GM19099 (cell line): ENCODE results near the gene RPS10.

ENCODE experiments used
- POLR2A ChIP-seq: IDR thresholded peaks from 3 replicates; pipeline ENCODE4 v1.6.1; 2011; ENCODE audit warnings: low read depth; ENCODE audit not compliant: insufficient read length; ENCODE audit errors: extremely low read depth

Gene RPS10

DNA sequence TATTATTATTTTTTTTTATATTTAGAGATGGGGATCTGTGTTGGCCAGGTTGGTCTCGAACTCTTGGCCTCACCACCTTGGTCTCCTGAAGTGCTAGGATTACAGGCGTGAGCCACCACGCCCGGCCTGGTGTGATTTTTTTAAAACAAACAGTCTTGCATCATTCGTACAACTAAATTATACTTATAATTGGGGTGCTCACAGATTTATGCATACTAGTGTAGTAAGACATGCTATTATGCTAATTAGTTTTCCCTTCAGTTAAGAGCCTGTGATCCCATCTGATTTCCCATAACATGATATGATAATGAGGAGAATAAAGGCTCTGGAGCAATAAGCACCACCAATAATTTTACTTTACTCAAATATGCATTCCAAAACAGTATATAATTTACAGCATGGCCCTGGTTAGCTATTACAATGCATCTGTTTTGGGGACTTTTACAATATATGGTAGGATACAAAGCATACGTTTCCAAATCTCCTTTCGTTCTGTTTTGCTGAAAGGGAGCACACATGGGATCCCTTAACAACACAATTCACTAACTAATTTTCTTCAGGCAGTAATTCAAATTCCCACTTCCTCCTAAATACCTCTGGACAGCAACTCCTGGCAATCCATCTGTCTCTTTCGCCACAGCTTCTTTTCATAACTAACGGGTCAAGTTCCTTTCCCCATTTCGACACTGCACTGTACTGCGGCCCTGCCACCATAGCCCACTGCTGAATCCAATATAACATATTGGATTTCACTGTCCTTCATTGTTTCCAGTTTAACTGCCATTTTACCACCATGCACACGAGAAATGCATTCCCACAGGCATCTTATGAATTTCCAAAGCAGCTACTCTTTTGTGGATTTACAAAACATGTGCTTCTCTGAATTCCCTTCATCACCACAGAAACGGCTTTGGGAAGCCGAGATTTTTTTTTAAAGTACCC, 35.1 kb downstream of the RPS10 start:
- TF ChIP-seq POLR2A: no peak

DNA sequence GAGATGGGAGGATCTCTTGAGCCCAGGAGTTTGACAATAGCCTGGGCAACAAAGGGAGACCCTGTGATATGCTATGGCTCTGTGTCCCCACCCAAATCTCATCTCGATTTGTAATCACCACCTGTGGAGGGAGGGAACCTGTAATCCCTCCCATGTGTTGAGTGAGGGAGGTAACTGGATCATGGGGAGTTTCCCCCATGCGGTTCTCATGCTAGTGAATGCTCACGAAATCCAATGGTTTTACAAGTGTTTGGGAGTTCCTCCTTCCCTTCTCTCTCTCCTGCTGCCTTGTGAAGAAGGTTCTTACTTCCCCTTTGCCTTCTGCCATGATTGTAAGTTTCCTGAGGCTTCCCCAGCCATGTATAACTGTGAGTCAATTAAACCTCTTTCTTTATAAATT, 36.8 kb downstream of the RPS10 start:
- no peak for TF ChIP-seq POLR2A

DNA sequence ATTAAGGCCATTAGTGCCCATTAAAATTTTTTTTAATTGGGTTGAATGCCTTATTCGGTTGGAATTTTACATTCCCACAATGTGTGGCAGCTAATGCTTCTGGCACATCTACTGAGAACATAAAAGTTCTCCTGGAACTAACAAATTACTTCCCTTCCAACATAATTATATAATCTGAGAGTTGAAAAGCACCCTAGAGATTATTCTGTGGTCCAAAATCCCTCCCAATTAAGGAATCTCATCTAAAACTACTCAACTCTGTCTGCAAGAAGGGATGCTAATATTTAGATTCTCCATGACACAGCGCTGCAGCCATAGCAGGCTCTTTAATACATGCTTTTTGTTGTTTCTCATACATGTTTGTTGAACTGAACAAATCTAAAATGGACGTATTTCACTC, 37.4 kb downstream of the RPS10 start:
- TF ChIP-seq POLR2A: no peak

DNA sequence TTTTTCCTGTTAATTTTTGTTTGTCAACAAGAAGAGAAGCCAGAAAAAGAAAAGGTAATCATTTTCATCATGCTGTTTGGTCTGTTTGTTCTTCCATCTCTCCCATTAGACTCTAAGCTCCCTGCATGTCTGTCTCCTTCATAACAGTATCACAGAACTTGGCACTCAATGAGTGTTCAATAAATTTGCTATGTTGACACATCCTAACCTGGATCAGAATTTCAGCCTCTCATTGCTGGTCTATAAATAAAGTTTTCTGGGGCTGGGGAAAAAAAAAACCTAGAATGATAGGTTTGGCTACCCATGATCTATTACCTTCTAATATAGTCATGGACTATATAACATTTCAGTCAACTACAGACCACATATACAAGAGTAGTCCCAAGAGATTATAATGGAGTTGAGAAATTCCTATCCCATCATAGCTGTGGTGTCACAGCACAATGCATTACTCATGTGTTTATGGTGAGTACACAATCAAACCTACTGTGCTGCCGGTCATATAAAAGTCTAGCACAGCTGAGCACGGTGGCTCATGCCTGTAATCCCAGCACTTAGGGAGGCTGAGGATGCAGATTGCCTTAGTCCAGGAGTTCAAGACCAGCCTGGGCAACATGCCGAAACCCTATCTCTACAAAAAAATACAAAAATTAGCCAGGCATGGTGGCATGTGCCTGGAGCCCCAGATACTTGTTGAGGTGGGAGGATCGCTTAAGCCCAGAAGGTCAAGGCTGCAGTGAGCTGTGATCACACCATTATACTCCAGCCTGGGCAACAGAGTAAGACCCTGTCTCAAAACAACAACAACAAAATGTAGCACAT, 39.3 kb downstream of the RPS10 start:
- TF ChIP-seq POLR2A: no peak

DNA sequence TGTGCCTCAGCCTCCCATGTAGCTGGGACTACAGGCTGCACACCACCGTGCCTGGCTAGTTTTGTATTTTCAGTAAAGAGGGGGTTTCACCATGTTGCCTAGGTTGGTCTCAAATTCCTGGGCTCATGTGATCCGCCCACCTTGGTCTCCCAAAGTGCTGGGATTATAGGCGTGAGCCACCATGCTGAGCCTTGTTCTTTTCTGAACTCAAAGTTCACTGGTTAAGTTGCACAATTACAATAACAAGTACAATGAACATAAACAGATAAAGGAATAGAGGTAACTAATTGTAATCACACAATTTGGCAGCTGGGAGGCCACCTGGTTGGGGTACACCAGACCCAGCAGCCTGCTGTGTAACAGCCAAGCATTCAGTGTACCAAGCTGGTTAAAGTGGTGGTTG, 40.1 kb downstream of the RPS10 start:
- TF ChIP-seq POLR2A: no peak

DNA sequence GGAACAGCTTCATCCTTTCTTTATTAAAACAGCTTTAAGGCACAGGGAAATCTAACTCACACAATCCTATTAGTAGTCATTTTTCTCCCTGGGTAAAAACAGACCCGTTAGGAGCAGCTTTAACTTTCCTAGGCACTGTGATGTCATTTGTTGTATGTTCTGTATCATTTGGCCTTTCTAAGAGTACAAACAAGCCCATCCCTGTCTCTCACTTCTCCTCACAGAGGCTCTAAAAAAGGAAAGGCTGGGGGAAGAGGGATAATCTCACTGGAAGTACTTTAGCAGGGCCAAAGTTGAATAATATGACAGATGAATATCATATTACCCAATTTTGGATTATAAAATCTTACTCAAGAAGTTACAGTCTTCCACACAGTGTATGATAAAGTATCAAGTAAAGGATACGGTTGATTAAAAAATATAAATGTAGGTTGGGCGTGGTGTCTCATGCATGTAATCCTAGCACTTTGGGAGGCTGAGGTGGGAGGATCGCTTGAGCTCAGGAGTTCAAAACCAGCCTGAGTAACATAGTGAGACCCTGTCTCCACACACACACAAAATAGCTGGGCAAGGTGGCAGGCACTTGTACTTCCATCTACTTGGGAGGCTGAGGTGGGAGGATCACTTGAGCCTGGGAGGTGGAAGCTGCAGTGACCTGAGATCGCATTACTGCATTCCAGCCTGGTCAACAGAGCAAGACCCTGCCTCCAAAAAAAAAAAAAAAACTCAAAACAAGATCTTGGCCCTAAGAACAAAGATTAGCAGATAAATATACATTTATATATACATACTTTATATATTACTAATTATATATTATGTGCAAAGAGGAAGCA, 41.3 kb downstream of the RPS10 start:
- TF ChIP-seq POLR2A: no peak

DNA sequence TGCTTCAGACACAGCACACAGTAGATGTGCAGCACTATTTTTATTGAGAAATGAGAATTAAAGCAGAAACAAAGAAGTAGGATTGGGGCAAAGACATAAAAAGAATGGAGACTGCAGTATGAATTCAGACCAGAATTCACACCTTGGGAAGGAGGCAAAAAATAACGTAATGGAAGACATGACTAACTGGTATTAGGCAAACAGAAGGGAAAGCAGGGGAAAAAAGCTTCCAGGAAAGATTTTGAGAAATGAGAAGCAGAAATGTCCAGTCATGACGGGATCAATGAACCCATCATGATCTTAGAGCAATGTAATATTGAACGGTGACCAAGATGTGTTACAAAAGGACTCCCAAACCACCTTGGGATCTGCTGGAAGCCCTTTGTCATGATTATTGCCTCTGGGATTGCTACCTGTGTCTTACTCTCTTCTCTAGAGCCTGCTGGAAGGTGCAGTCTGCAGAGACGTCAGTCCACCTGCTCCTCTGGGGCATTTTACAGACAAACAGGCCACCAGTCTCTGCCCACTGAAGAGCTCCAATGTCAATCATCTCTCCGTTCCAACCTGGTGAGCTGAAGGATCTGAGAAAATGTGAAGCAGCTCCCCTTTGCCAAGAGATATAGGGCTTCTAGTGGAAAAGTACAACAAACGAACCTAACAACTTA, 42.1 kb downstream of the RPS10 start:
- TF ChIP-seq POLR2A: no peak

DNA sequence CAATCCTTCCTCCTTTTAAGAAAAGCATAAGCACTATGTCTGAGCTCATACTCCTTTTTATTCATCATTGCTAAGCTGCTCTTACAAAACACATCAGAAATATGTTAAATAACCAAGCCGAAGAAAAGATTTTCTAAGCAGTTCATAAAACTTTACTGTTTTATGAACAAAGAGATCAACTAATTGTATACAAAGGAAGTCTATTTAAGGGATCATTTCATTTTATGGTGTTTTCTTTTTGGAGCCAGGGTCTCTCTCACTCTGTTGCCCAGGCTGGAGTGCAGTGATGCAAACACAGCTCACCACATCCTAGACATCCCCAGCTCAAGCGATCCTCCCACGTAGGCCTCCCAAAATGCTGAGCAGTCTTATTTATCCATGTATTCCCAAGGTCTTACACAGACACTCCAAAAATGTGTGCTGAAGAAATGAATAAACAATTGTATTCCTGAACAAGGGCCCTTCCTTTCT, 42.7 kb downstream of the RPS10 start:
- TF ChIP-seq POLR2A: no peak

DNA sequence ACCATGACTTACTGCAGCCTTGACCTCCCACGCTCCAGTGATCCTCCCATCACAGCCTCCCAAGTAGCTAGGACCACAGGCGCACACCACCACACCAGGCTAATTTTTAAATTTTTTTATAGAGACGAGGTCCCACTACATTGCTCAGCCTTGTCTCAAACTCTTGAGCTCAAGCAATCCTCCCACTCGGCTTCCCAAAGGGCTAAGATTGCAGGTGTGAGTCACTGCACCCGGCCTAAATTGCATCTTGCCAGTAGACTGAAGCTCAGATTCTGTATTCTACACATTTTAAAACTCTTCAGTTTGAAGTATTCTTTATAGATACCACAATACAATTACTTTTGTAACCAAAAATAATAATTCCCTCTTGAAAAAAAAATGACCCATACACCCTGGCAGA, 44.8 kb downstream of the RPS10 start:
- no peak for TF ChIP-seq POLR2A

DNA sequence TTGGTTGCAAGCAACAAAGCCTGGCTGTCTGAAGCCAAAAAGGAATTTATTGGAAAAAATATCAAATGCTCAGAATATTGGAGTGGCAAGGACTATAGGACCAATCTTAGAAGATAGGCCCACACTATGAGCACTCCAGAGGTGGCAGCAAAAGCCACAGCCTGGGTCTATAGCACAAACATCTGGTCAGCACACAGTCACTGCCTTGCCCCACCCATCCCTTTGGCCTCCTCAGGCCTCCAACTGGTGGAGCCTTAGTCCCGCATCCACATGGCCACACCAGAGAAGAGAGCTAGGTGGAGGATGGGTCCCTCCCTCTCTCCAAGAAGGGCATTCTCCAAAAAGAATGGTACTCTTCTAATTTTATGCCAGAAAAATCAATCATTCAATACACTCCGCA, 47.4 kb downstream of the RPS10 start:
- no peak for TF ChIP-seq POLR2A

DNA sequence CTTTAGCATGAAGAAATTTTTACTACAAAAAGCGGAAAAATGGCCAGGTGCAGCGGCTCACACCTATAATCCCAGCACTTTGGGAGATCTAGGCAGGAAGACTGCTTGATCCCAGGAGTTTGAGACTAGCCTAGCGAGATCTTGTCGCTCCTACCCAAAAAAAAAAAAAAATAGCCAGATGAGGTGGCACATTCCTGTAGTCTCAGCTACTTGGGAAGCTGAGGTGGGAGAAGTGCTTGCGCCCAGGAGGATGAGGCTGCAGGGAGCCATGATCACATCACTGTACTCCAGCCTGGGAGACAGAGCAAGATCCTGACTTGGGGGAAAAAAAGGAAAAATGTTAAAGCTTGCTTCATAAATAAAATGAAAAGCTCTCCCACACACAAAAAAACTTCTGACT, 47.9 kb downstream of the RPS10 start:
- no peak for TF ChIP-seq POLR2A

DNA sequence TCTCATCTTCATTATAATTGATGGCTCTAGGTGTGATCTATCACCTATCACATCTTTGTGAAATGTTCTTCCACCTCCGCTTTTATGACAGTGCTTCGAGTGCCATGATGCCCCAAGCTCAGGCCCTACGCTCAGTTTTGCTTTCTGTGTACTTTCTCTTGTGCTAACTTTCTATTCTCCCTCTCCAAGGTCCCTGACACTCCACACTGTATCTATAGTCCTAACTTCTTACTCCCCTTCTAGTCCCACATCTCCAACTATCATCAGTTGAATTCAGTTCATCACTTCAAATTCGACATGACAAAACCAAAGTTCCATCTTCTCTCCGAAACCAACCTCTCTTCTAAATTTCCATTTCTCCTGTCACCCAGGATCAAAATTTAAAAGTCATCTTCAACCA, 50.0 kb downstream of the RPS10 start:
- no peak for TF ChIP-seq POLR2A

DNA sequence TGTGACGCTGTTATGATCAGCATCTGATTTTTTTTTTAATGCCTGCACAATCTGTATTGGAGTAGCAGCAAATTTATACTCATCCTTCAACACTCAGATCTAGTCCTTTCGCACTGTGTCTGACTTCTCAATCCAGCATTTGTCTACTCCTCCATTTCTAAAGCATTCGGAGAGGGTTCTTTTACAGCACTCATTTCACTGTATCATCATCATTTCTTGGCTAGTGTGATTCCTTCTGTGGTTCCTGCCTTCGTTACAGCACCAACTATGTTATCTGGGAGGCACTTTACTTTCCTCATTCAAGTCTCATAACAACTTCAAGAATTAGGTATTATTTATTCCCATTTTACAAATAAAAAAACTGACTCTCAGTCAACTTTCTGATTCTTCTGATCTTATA, 51.4 kb downstream of the RPS10 start:
- TF ChIP-seq POLR2A: no peak

DNA sequence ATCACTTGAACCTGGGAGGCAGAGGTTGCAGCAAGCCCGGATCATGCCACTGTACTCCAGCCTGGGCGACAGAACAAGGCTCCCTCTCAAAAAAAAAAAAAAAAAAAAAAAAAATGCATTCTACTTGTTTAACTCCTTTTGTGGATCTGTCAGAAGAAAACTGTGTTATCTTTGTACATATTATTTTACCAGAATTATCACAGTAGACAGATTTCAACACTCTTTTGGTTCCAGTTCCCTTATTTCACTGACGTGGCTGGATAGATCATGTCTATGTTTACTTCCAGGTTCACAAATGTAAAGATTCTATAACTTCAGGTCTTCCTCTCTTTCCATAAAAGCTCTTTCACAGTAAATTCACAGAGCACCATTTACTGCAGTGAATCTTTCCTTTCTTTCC, 51.8 kb downstream of the RPS10 start:
- no peak for TF ChIP-seq POLR2A

DNA sequence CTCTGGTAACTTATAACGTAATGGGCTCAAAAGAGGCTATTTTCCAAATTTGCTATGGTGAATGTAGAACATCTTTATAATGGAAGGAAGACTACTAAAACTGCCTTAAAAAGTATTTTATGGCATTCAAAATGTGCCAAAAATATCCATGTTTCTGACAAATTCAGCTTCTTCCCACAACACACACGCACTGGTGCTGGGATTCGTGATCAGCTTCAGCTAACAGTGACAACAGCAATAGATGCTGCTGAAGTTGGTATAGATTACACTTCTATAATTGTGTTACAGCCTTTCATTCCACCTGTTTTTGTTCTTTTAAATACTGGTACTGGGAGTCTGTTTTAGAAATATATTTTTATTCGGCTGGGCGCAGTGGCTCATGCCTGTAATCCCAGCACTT, 52.4 kb downstream of the RPS10 start:
- TF ChIP-seq POLR2A: no peak

DNA sequence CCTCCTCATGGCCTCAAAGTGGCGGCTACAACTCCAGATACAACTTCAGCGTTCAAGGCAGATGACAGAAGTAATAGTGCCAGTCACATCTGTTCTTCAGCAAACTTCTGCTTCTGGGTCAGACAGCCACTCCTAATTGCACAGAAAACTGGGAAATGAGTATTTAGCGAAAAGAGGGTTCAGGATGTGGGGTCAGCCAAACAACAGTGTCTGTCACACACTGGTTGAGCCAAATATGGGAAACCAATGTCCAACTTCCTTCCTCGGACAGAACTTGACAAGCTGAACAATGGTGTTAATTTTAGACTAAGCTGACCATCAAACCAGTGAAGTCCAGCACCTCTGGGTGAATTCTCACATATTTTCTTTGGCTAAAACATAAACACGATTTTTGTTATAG, 55.5 kb downstream of the RPS10 start:
- TF ChIP-seq POLR2A: no peak
